HepG2 (cell line): ENCODE measurements around the gene CCDC106. TPM values are rescaled to one million over a fixed set of nuclear protein-coding genes. Genes with fewer than 3 reads are reported as not detected.

Source experiments
- BRD4 ChIP-seq: sonication (generic); formaldehyde crosslinking; IDR thresholded peaks from 2 replicates; pipeline ENCODE4 v1.4.0; 2020; ENCODE audit warnings: missing genetic modification reagents
- DPF2 ChIP-seq: sonication (generic); formaldehyde crosslinking; IDR thresholded peaks from 2 replicates; pipeline ENCODE4 v1.4.0; 2020; ENCODE audit warnings: mild to moderate bottlenecking, low read depth, missing genetic modification reagents, borderline replicate concordance
- GATAD2A ChIP-seq: IDR thresholded peaks from 2 replicates; pipeline ENCODE4 v1.6.1; 2016
- JARID2 ChIP-seq: sonication (generic); formaldehyde crosslinking; IDR thresholded peaks from 2 replicates; pipeline ENCODE4 v1.8.1; 2023; ENCODE audit warnings: missing genetic modification reagents, inconsistent platforms; ENCODE audit not compliant: insufficient replicate concordance
- MBNL3 ChIP-seq: fragments of 250-450 bp; sonication (Bioruptor Pico); conservative IDR thresholded peaks from 2 replicates; pipeline ENCODE4 v1.8.0; 2022; ENCODE audit warnings: mild to moderate bottlenecking, inconsistent platforms
- MIER2 ChIP-seq: IDR thresholded peaks from 2 replicates; pipeline ENCODE4 v1.6.1; 2016; ENCODE audit warnings: missing biosample characterization, missing genetic modification reagents
- MYNN ChIP-seq: sonication (generic); formaldehyde crosslinking; IDR thresholded peaks from 2 replicates; pipeline ENCODE4 v1.4.0; 2020; ENCODE audit warnings: mild to moderate bottlenecking, low read depth, missing genetic modification reagents
- RBM39 ChIP-seq: fragments of 200-400 bp; formaldehyde crosslinking; IDR thresholded peaks from one replicate; pipeline ENCODE4 v1.6.1; 2018; ENCODE audit warnings: antibody characterized with exemption, mild to moderate bottlenecking, low read depth, low read length; ENCODE audit not compliant: poor library complexity, severe bottlenecking
- THYN1 ChIP-seq: sonication (generic); formaldehyde crosslinking; IDR thresholded peaks from 2 replicates; pipeline ENCODE4 v1.8.1; 2023; ENCODE audit warnings: low read depth, mild to moderate bottlenecking, moderate library complexity, missing genetic modification reagents, borderline replicate concordance
- ZFAT ChIP-seq: sonication (generic); formaldehyde crosslinking; conservative IDR thresholded peaks from 2 replicates; pipeline ENCODE4 v1.8.1; 2023; ENCODE audit warnings: missing genetic modification reagents, inconsistent platforms
- ZNF251 ChIP-seq: sonication (generic); formaldehyde crosslinking; IDR thresholded peaks from 2 replicates; pipeline ENCODE4 v1.9.0; 2021; ENCODE audit warnings: mild to moderate bottlenecking, missing genetic modification reagents
- ZNF883 ChIP-seq: sonication (generic); formaldehyde crosslinking; IDR thresholded peaks from 2 replicates; pipeline ENCODE4 v1.5.1; 2020; ENCODE audit warnings: mild to moderate bottlenecking, missing genetic modification reagents; ENCODE audit errors: not compliant biosample characterization
- polyA plus RNA-seq, 8 experiments: library from polyadenylated mRNA; depleted of rRNA in 3 of 8; stranded (reverse) in 7 of 8; unstranded in 1 of 8; fragments of >200 nt; fragmentation: Illumina TruSeq in 4 of 8; extraction: Trizol in 4 of 8; gene quantifications; 2 replicates each; pipeline versions ENCODE4 v1.2.1 to v1.2.3, GENCODE V29; 2011 to 2016; ENCODE audit warnings: low read depth in 4 of 8, missing spikeins in 1 of 8, mixed read lengths in 1 of 8; ENCODE audit not compliant: insufficient read depth in 1 of 8
- total RNA-seq, 5 experiments: library from RNA; depleted of rRNA; stranded (reverse); fragments of >200 nt; fragmentation: Illumina TruSeq; extraction: Trizol; gene quantifications; 2 replicates each; pipeline ENCODE4 v1.2.3, GENCODE V29; 2016; ENCODE audit warnings: low read depth in 1 of 5
- TF ChIP-seq, protein P1 (sequence below): sonication (generic); formaldehyde crosslinking; IDR thresholded peaks from 2 replicates; pipeline ENCODE4 v1.4.0; 2020; ENCODE audit warnings: missing genetic modification reagents
- TF ChIP-seq, protein P2 (sequence below): sonication (generic); formaldehyde crosslinking; IDR thresholded peaks from 2 replicates; pipeline ENCODE4 v1.4.0; 2020; ENCODE audit warnings: missing genetic modification reagents
- TF ChIP-seq, protein P3 (sequence below): sonication (generic); formaldehyde crosslinking; IDR thresholded peaks from 2 replicates; pipeline ENCODE4 v1.4.0; 2020; ENCODE audit warnings: missing genetic modification reagents
- TF ChIP-seq, protein P4 (sequence below): sonication (generic); IDR thresholded peaks from 2 replicates; pipeline ENCODE4 v1.6.1; 2016; ENCODE audit warnings: low read depth, borderline replicate concordance
- TF ChIP-seq, protein P5 (sequence below): sonication (generic); formaldehyde crosslinking; IDR thresholded peaks from 2 replicates; pipeline ENCODE4 v1.4.0; 2020; ENCODE audit warnings: low read depth, mild to moderate bottlenecking, missing genetic modification reagents
- TF ChIP-seq, protein P6 (sequence below): sonication (generic); formaldehyde crosslinking; IDR thresholded peaks from 2 replicates; pipeline ENCODE4 v1.8.0; 2022; ENCODE audit warnings: mild to moderate bottlenecking, missing genetic modification reagents, moderate library complexity

Gene CCDC106
- total and polyA plus RNA-seq, 2 of the 13 experiments (the other 11 are each of a cell fraction or from before 2014, with no cell fraction given) = 4.7 to 8.8 TPM

DNA sequence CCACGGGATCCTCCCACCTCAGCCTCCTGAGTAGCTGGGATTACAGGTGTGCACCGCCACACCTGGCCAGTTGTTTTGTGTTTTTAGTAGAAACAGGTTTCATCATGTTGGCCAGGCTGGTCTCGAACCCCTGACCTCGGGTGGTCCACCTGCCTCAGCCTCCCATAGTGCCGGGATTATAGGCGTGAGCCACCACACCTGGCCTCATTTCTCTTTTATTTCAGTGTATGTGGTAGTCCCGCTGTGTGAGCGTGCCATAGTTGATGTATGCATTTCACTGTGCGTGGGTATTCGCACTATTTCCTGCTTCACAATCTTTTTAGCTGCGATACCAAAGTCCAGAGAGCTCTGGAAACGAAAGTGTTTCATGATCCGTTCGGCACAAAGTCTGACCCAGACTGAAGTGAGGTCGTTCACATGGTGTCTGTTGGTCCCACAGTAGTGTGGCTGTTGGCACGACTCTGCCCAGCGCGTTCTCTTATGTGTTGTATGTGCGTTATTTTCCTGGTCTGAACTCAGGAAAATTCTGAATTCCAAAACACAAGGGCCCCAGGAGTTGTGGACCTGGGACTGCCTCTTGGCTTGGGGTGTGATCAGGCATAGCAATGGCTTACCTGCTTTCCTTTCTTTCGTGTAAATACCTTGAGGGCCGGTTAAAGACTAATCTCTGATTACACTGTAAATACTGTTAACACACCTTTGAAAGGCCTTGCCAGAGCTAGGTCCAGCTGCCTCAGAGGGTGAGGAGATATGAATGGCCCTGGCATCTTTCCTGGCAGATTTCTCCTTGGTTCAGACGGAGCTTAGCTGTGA, 35.6 kb downstream of the CCDC106 start (continued):
- TF ChIP-seq, protein P1, sequence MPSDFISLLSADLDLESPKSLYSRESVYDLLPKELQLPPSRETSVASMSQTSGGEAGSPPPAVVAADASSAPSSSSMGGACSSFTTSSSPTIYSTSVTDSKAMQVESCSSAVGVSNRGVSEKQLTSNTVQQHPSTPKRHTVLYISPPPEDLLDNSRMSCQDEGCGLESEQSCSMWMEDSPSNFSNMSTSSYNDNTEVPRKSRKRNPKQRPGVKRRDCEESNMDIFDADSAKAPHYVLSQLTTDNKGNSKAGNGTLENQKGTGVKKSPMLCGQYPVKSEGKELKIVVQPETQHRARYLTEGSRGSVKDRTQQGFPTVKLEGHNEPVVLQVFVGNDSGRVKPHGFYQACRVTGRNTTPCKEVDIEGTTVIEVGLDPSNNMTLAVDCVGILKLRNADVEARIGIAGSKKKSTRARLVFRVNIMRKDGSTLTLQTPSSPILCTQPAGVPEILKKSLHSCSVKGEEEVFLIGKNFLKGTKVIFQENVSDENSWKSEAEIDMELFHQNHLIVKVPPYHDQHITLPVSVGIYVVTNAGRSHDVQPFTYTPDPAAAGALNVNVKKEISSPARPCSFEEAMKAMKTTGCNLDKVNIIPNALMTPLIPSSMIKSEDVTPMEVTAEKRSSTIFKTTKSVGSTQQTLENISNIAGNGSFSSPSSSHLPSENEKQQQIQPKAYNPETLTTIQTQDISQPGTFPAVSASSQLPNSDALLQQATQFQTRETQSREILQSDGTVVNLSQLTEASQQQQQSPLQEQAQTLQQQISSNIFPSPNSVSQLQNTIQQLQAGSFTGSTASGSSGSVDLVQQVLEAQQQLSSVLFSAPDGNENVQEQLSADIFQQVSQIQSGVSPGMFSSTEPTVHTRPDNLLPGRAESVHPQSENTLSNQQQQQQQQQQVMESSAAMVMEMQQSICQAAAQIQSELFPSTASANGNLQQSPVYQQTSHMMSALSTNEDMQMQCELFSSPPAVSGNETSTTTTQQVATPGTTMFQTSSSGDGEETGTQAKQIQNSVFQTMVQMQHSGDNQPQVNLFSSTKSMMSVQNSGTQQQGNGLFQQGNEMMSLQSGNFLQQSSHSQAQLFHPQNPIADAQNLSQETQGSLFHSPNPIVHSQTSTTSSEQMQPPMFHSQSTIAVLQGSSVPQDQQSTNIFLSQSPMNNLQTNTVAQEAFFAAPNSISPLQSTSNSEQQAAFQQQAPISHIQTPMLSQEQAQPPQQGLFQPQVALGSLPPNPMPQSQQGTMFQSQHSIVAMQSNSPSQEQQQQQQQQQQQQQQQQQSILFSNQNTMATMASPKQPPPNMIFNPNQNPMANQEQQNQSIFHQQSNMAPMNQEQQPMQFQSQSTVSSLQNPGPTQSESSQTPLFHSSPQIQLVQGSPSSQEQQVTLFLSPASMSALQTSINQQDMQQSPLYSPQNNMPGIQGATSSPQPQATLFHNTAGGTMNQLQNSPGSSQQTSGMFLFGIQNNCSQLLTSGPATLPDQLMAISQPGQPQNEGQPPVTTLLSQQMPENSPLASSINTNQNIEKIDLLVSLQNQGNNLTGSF (CRISPR knock-in tag) = no peak
- TF ChIP-seq ZNF251 (CRISPR knock-in tag) (no peak), MBNL3 (no peak), MIER2 (CRISPR knock-in tag) (no peak), GATAD2A (peak; percentile 84), DPF2 (CRISPR knock-in tag) (peak; percentile 51; the same call in 1 of the 2 replicates), BRD4 (CRISPR knock-in tag) (no peak), ZNF883 (no peak), ZFAT (no peak), JARID2 (CRISPR knock-in tag) (no peak), THYN1 (CRISPR knock-in tag) (no peak), MYNN (no peak), RBM39 (no peak)
- TF ChIP-seq, protein P2, sequence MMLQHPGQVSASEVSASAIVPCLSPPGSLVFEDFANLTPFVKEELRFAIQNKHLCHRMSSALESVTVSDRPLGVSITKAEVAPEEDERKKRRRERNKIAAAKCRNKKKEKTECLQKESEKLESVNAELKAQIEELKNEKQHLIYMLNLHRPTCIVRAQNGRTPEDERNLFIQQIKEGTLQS = no peak
- TF ChIP-seq, protein P3, sequence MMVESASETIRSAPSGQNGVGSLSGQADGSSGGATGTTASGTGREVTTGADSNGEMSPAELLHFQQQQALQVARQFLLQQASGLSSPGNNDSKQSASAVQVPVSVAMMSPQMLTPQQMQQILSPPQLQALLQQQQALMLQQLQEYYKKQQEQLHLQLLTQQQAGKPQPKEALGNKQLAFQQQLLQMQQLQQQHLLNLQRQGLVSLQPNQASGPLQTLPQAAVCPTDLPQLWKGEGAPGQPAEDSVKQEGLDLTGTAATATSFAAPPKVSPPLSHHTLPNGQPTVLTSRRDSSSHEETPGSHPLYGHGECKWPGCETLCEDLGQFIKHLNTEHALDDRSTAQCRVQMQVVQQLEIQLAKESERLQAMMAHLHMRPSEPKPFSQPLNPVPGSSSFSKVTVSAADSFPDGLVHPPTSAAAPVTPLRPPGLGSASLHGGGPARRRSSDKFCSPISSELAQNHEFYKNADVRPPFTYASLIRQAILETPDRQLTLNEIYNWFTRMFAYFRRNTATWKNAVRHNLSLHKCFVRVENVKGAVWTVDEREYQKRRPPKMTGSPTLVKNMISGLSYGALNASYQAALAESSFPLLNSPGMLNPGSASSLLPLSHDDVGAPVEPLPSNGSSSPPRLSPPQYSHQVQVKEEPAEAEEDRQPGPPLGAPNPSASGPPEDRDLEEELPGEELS = no peak; the same call in 1 of the 2 replicates
- TF ChIP-seq, protein P4, sequence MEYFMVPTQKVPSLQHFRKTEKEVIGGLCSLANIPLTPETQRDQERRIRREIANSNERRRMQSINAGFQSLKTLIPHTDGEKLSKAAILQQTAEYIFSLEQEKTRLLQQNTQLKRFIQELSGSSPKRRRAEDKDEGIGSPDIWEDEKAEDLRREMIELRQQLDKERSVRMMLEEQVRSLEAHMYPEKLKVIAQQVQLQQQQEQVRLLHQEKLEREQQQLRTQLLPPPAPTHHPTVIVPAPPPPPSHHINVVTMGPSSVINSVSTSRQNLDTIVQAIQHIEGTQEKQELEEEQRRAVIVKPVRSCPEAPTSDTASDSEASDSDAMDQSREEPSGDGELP = no peak; the same call in 1 of the 2 replicates
- TF ChIP-seq, protein P5, sequence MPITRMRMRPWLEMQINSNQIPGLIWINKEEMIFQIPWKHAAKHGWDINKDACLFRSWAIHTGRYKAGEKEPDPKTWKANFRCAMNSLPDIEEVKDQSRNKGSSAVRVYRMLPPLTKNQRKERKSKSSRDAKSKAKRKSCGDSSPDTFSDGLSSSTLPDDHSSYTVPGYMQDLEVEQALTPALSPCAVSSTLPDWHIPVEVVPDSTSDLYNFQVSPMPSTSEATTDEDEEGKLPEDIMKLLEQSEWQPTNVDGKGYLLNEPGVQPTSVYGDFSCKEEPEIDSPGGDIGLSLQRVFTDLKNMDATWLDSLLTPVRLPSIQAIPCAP (CRISPR knock-in tag) = peak; percentile 53; the same call in 1 of the 2 replicates
- TF ChIP-seq, protein P6, sequence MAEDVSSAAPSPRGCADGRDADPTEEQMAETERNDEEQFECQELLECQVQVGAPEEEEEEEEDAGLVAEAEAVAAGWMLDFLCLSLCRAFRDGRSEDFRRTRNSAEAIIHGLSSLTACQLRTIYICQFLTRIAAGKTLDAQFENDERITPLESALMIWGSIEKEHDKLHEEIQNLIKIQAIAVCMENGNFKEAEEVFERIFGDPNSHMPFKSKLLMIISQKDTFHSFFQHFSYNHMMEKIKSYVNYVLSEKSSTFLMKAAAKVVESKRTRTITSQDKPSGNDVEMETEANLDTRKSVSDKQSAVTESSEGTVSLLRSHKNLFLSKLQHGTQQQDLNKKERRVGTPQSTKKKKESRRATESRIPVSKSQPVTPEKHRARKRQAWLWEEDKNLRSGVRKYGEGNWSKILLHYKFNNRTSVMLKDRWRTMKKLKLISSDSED (CRISPR knock-in tag) = no peak
